Right cardiac atrium (tissue), 5 donors: ENCODE measurements around the gene AFAP1. TPM values are rescaled to one million over a fixed set of nuclear protein-coding genes. Genes with fewer than 3 reads are reported as not detected.

Experiments used
- ATAC-seq, 2 donors: fragments of 200-7000 bp; cut with Tn5 transposase; one replicate each; pipeline versions ENCODE4 v1.8.0 to v1.9.1; 2020; ENCODE audit warnings: moderate library complexity in 2 of 2, mild to moderate bottlenecking in 1 of 2
- DNase-seq, 3 donors: peaks; one replicate each; pipeline ENCODE4 v3.0.0-alpha.2; 2020
- H3K27ac ChIP-seq: one replicate; pipeline ENCODE4 v1.5.1; 2013; ENCODE audit warnings: mild to moderate bottlenecking, low read length, control low read depth, moderate library complexity
- H3K27me3 ChIP-seq: one replicate; pipeline ENCODE4 v1.6.1; 2013; ENCODE audit not compliant: control insufficient read depth, insufficient read depth
- H3K4me1 ChIP-seq: one replicate; pipeline ENCODE4 v1.6.1; 2013; ENCODE audit warnings: low read length; ENCODE audit not compliant: control insufficient read depth, insufficient read depth
- H3K4me3 ChIP-seq: one replicate; pipeline ENCODE4 v1.5.1; 2013; ENCODE audit warnings: low read length, control low read depth
- H3K9me3 ChIP-seq: one replicate; pipeline ENCODE4 v1.6.1; 2013; ENCODE audit warnings: low read length; ENCODE audit not compliant: control insufficient read depth
- WGBS: extraction: QIAGEN DNeasy Blood & Tissue Kit; methylation state at CpG from one replicate; pipeline ENCODE4 v1.1.7; 2013; 5-methylcytosine and 5-hydroxymethylcytosine counted together
- intact Hi-C, 4 donors: fragments of 100-400 bp; cut with DNase I; formaldehyde crosslinking; loops; one replicate each; pipeline versions ENCODE4 v1.11.0 to v1.14.0; 2022 to 2023
- polyA plus RNA-seq: library from polyadenylated mRNA; stranded (reverse); fragments of 200-250 nt; gene quantifications from one replicate; pipeline ENCODE4 v1.2.3, GENCODE V29; 2013
- total RNA-seq, 4 donors: library from RNA; stranded (reverse); fragmentation: NEBNext Ultra II Directional; extraction: Animal tissue kit (Norgen Biotek cat#: 25700); gene quantifications; one replicate each; pipeline ENCODE4 v1.2.1, GENCODE V29; 2021
- donor health status: healthy with polysubstance abuse.
- donor health status: DM: no; HTN: yes; CAD: no.
- donor health status: DM: no; HTN: no; CAD: no.
- donor health status: DM: no; HTN: yes; CAD: no; lungs with severe emphysema.
- donor health status: DM: yes; HTN: yes; CAD: no.

Gene AFAP1
- total and polyA plus RNA-seq, 5 donors: 7.8 to 43.6 (median 25.4) TPM

DNA sequence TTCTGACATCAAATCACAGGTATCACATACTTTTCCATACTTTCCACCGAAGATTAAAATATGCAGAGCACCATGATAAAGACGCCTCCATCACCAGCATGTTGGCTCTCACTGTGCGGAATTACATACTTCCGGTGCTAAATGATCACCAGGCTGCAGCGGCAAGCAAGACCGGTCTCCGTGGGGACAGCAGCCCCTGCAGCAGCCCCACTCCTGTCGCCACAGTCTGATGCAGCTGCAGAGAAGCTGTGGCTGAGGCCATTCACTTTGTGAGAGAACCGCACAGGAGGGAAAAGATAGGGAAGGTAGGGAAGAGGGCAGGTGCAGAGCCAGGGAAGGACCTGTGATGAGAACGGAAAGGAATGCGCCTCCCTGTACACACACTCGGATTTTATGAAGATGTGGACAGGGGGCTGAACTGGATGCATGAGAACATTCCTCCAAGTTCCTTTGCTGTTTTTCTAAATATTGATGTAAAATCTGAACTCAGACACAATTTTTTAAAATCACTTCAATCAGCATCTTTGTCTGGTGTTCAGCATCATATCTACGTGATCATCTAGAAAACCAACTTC lies 38.3 kb downstream of the AFAP1 start:
- H3K4me1 ChIP-seq: peaks cover 17% of the 10 kb centered on the region
- WGBS: 58% methylated on average over 13 of the region's 13 CpGs

DNA sequence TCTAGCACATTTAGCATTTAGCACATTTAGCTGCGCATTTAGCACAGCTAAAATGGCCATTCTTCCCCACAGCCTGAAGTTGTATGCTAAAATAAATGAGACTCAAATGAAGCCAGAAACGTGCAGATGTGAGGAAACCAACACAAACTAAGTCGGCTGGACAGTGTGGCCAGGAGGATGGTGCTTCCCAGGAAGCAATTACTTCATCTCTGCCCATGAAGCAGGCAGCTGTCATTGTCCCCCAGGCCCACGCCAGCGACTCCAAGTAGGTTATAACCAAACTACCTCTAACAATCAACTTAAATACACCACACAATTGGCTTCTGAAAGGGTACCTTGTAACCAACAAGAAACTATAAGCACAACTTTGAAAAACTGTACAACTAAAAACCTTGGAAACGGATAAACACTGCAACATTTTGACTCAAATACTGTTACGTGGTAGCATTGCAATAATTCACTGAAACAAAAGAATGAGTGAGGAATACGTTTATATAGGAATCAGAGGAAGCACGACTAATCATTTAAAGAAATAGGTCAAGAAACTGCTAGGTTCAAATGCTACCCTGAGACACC lies 39.2 kb downstream of the AFAP1 start:
- no peak for DNase-seq
- 64% methylated on average over 9 of the region's 9 CpGs for WGBS
- Histone ChIP-seq H3K27ac (no peak overlapping the region), H3K4me3 (no peak overlapping the region), H3K9me3 (no peaks in the 10 kb centered on the region), H3K4me1 (peaks cover 13% of the 10 kb centered on the region), H3K27me3 (no peaks in the 10 kb centered on the region)
- ATAC-seq: no peak
- intact Hi-C loops: no loop called here

More for the DNA sequence above, 38.3 kb downstream of the AFAP1 start:
- no peak overlapping the region for H3K4me3 ChIP-seq
- intact Hi-C loops: no loop called here
- no peak overlapping the region for H3K27ac ChIP-seq
- no peaks in the 10 kb centered on the region for H3K27me3 ChIP-seq
- DNase-seq (no peak), ATAC-seq (no peak)
- no peaks in the 10 kb centered on the region for H3K9me3 ChIP-seq

DNA sequence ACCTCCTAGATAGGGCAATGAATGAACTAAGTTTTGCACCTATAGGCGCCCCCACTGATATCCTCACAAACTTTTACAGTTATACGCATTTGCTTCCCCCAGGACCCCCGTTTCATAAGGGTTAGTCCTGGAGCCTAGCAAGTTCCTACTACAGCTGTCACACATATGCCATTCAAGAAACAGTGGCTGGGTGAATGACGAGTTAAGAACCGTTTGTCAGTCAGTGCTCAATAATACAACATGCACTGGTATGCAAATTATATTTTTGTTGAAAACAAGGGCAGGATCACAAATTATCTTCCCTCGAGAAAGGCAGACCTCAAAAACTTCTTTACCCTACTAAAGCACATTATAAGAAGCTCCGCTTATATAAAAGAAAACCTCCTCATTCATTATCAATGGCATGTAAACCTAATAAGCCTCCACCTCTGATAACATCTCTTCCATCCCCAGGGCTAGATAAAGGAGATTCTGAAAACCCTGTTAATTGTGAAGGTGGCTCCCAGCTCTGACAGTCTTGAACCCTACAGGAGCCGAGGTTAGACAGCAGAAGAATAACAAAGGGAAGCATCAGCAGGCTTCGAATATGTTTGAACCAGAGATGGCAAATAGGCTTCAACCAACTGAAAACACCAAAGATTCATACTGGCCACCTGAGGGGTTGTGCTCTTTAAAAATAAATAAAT lies 40.3 kb downstream of the AFAP1 start:
- Histone ChIP-seq H3K9me3 (no peaks in the 10 kb centered on the region), H3K4me3 (no peak overlapping the region)
- no peak for DNase-seq

DNA sequence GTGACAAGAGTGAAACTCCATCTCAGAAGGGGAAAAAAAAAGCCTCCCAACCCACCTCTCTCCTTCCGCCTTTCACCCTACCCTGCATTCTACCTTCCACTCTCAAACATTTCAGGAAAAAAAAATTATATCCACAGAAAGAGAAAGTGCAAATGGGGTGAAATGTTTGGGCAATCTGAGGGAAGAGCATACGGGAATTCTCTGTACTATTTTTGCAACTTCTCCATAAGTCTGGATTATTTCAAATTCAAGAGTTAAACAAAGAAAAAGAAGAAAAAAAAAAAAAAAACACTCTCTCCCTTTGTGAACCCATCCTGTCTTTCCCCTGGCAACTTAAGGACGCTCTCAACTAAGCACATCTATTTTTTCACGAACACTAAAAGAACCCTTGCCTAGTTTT lies 41.3 kb downstream of the AFAP1 start:
- WGBS: 67% methylated on average over 4 of the region's 4 CpGs
- H3K4me3 ChIP-seq: no peak overlapping the region
- intact Hi-C loops: no loop called here

More for the DNA sequence above, 40.3 kb downstream of the AFAP1 start:
- intact Hi-C loops: no loop called here
- 70% methylated on average over 9 of the region's 9 CpGs for WGBS
- peaks cover 10% of the 10 kb centered on the region for H3K4me1 ChIP-seq
- no peak for ATAC-seq
- H3K27me3 ChIP-seq: no peaks in the 10 kb centered on the region
- no peak overlapping the region for H3K27ac ChIP-seq

DNA sequence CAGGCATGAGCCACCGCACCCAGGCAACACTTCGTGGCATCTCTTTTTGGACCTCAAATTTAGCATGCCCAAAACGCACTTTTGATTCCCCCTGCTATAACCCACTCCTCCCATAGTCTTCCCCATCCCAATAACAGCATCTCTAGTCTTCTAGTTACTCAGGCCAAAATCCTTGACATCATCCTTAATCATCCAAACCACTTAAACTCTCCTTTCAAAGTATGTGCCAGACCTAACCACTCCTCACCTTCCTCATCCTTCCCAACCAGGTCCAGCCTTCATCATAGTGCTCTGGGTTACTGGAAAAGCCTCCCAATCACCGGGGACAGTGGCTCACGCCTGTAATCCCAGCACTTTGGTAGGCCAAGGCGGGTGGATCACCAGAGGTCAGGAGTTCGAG lies 41.9 kb downstream of the AFAP1 start:
- WGBS: 96% methylated on average over 7 of the region's 7 CpGs
- Histone ChIP-seq H3K9me3 (no peaks in the 10 kb centered on the region), H3K4me1 (peaks cover 7% of the 10 kb centered on the region), H3K27ac (no peak overlapping the region), H3K27me3 (no peaks in the 10 kb centered on the region), H3K4me3 (no peak overlapping the region)
- no peak for DNase-seq
- intact Hi-C loops: no loop called here
- no peak for ATAC-seq

More for the DNA sequence above, 41.3 kb downstream of the AFAP1 start:
- Histone ChIP-seq H3K27ac (no peak overlapping the region), H3K9me3 (no peaks in the 10 kb centered on the region), H3K27me3 (no peaks in the 10 kb centered on the region), H3K4me1 (peaks cover 7% of the 10 kb centered on the region)
- DNase-seq: no peak
- ATAC-seq: no peak

DNA sequence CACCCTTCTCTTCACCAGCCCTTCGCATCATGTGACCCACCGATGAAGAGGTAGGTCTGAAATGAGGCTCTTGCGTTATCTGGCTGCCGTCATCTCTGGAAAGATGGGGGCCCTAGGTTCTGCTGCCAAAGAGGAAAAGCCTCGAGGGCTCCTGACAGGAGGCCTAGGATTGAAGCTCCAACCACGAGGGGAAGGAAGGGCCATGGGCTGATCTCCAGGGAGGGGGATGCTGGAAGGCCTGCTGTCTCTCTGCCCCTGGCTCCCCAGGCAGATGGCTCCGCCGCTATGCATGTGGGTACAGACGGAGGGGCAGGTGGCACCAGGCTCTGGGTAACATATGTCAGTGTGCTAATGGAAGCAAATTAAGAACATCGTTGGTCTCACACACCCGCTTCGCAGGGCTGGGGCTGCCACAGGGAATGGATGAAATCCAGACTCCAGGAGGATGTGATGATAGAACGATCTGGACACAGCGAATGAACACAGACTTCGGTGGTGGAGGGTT lies 44.9 kb downstream of the AFAP1 start:
- H3K4me3 ChIP-seq: no peak overlapping the region
- peaks cover 8% of the 10 kb centered on the region for H3K4me1 ChIP-seq
- no peaks in the 10 kb centered on the region for H3K9me3 ChIP-seq
- DNase-seq (no peak), ATAC-seq (peak; percentile 17 to 25)
- no peak overlapping the region for H3K27ac ChIP-seq
- H3K27me3 ChIP-seq: no peaks in the 10 kb centered on the region
- intact Hi-C loops: no loop called here
- 65% methylated on average over 15 of the region's 15 CpGs for WGBS

DNA sequence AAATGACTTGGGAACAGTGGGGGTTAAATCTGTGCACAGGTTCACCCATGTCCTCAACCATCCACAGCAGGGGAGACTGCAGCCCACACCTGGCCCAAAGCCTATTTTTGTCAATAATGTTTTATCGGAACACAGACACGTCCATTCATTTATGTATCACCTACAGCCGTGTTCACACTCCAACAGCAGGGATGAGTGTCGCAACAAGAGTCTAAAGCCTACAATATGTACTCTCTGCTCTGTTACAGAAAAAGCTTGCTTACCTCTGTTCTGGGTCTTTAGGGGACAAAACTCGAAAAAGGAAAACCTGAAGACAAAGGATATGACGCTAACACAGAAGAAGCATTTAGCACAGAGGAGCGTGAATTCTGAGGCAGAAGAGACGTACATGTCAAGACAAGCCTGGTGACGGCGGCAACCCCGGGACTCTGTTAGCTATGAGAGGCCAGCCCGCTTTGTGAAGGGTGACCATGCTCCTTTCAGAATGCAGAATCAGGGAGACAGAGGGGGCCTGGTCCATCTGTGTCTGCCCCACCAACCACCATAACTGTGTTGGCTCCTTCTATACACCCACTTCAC lies 45.5 kb downstream of the AFAP1 start:
- Histone ChIP-seq H3K4me3 (no peak overlapping the region), H3K27ac (no peak overlapping the region), H3K27me3 (no peaks in the 10 kb centered on the region), H3K4me1 (peaks cover 8% of the 10 kb centered on the region), H3K9me3 (no peaks in the 10 kb centered on the region)
- DNase-seq (no peak), ATAC-seq (peak; percentile 10 to 38)
- 83% methylated on average over 12 of the region's 12 CpGs for WGBS
- intact Hi-C loops: no loop called here

DNA sequence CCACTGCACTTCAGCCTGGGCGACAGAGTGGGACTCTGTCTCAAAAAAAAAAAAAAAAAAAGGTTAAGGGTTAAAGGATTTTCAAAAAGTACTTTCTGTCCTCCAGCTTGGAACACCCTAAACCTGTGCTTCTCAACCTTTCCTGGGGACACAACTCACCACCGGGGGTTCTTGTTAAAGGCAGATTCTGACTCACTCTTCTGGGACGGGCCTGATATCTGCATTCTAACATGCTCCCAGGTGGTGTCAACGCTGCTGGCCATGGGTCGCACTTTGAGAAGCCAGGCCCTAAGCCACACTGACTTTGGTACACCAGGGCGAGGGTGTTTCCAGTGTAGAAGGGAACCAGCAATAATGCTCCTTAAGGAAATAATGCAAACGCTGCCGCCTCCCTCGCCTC lies 46.1 kb downstream of the AFAP1 start:
- Histone ChIP-seq H3K4me3 (no peak overlapping the region), H3K9me3 (no peaks in the 10 kb centered on the region), H3K4me1 (peaks cover 8% of the 10 kb centered on the region), H3K27me3 (no peaks in the 10 kb centered on the region), H3K27ac (no peak overlapping the region)
- 86% methylated on average over 9 of the region's 9 CpGs for WGBS
- intact Hi-C loops: no loop called here
- DNase-seq (no peak), ATAC-seq (peak in 1 of 2 donors; percentile 33)

DNA sequence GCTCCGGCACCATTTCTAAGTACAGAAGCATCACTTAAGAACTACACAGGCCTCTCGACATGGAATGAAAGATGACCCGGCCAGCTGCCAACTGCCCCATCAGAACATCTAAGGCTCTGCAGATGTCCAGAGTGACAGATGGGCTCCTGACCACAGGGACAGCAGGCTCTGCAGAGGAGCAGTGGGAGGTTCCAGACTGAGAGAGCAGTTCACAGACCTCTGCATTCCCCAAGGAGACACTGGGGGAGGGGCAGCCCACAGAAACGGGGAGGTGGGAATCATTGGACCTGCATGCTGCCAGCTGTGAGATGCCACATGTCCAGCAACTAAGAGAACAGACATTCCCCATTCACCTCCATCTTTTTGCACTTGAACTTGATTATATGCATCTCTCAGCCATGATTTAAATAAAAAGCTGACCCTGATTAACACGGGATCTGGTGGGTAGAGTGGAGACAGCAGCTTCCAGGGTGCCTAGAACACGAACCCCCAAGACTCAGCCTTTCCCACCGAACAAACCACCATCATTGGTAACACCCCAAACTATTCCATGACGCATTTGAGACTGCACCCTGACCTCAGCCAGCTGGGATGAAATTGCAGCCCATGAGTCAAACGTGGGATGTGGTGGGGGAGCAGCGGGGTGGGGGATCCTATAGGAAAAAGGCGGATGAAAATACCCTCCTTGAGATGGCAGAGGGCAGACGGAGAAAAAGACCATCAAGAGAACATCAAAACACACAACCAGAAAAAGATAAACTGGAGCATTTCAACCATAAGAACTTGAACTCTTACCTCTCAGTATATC lies 47.2 kb downstream of the AFAP1 start:
- Histone ChIP-seq H3K4me1 (peaks cover 8% of the 10 kb centered on the region), H3K27ac (no peak overlapping the region), H3K27me3 (no peaks in the 10 kb centered on the region), H3K9me3 (no peaks in the 10 kb centered on the region), H3K4me3 (no peak overlapping the region)
- DNase-seq (no peak), ATAC-seq (peak; percentile 19 to 51)
- intact Hi-C loops: no loop called here
- 53% methylated on average over 12 of the region's 12 CpGs for WGBS

DNA sequence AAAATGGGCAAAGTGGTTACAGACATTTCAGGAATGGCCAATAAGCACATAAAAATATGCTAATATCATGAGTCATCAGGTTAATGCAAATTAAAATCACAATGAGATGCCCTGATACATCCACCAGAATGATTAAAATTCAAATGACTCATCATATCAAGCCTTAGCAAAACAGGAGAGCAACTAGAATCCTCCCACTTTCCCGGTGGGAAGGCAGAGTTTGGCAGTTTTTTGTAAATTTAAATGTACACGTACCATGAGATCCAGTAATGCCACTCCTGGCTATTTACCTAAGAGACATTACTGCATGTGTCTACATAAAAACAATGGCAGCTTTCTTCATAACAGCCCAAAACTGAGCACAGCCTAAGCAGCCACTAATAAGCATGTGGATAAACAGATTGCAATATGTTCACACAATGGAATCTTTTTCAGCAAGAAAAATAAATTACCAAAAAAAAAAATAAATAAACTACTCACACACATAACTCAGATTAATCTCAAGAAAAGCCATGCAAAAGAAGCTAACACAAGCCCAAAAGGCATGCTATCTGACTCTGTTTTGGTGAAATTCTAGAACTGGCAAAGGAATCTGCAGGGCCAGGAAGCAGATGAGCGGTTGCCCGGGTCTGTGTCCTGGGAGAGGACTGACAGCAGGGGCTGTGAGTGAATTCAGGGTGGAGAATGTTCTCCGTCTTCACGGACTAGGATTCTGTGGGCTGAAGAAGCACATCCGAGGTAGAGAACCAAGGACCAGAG lies 48.8 kb downstream of the AFAP1 start:
- no peak for ATAC-seq
- intact Hi-C loops: no loop called here
- Histone ChIP-seq H3K9me3 (no peaks in the 10 kb centered on the region), H3K27me3 (no peaks in the 10 kb centered on the region), H3K27ac (no peak overlapping the region), H3K4me3 (no peak overlapping the region), H3K4me1 (peaks cover 8% of the 10 kb centered on the region)
- WGBS: 38% methylated on average over 7 of the region's 7 CpGs
- DNase-seq: no peak
